Measurements from ENCODE around the gene GPR142. TPM values are rescaled to one million over a fixed set of nuclear protein-coding genes. Genes with fewer than 3 reads are reported as not detected.

GPR142 gene
- total and polyA plus RNA-seq, 4 donors = 0.05 to 0.08 TPM; not detected in 2

DNA sequence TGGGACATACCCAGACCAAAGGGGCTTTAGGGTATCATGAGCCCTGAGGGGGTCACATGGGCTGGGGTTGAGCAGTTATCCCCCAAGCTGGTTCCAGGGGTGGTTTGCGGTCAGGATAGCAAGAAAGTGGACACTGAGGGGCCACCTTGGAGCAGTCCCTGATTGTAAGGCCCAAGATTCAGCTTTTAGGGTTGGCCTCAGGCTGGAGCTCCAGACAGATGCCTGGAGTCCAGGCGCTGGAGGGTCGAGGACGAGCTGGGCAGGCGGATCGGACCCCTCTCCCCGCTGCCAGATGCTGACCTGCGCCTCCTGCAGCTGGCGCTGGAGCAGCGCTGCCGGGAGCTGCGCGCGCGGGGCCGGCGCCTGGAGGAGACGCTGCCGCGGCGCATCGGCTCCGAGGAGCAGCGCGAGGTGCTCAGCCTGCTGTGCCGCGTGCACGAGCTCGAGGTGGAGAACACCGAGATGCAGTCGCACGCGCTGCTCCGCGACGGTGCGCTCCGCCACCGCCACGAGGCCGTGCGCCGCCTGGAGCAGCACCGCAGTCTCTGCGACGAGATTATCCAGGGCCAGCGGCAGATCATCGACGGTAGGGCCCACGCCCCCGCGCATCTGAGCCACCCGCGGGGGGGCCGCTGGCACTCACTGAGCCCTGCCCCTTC, 15.6 kb upstream of the GPR142 start:
- no peak for DNase-seq (ENCODE audit: low spot score)
- WGBS = 11% methylated on average over 55 of the region's 55 CpGs

More for the DNA sequence above, 15.6 kb upstream of the GPR142 start:
- Histone ChIP-seq H3K27ac (ENCODE audit: low read depth in 1 of 2, low read length in 2 of 2) (no peak overlapping the region), H3K9ac (ENCODE audit: low read depth in 1 of 2, low read length in 2 of 2) (no peak overlapping the region), H3K4me1 (ENCODE audit: control insufficient read depth in 4 of 4, insufficient read depth in 4 of 4, low read length in 3 of 4) (peaks cover 0 to 2% (median under 1%) of the 10 kb centered on the region in 4 donors), H3K9me3 (ENCODE audit: control insufficient read depth in 4 of 4, low read length in 3 of 4) (no peaks in the 10 kb centered on the region), H3K27me3 (ENCODE audit: control insufficient read depth in 4 of 4, insufficient read depth in 4 of 4, low read length in 3 of 4) (peaks cover 4 to 9% (median 7%) of the 10 kb centered on the region in 4 donors), H3K36me3 (ENCODE audit: control insufficient read depth in 4 of 4, insufficient read depth in 3 of 4, low read depth in 1 of 4, low read length in 3 of 4) (no peaks in the 10 kb centered on the region), H3K4me3 (ENCODE audit: low read depth in 1 of 3, low read length in 3 of 3) (no peak overlapping the region)
- TF ChIP-seq, protein P1, sequence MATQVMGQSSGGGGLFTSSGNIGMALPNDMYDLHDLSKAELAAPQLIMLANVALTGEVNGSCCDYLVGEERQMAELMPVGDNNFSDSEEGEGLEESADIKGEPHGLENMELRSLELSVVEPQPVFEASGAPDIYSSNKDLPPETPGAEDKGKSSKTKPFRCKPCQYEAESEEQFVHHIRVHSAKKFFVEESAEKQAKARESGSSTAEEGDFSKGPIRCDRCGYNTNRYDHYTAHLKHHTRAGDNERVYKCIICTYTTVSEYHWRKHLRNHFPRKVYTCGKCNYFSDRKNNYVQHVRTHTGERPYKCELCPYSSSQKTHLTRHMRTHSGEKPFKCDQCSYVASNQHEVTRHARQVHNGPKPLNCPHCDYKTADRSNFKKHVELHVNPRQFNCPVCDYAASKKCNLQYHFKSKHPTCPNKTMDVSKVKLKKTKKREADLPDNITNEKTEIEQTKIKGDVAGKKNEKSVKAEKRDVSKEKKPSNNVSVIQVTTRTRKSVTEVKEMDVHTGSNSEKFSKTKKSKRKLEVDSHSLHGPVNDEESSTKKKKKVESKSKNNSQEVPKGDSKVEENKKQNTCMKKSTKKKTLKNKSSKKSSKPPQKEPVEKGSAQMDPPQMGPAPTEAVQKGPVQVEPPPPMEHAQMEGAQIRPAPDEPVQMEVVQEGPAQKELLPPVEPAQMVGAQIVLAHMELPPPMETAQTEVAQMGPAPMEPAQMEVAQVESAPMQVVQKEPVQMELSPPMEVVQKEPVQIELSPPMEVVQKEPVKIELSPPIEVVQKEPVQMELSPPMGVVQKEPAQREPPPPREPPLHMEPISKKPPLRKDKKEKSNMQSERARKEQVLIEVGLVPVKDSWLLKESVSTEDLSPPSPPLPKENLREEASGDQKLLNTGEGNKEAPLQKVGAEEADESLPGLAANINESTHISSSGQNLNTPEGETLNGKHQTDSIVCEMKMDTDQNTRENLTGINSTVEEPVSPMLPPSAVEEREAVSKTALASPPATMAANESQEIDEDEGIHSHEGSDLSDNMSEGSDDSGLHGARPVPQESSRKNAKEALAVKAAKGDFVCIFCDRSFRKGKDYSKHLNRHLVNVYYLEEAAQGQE (IDR thresholded peaks at IDR 0.05) = no peak
- TF ChIP-seq YY1 (IDR thresholded peaks at IDR 0.05) (no peak), HNF4A (conservative IDR thresholded peaks at IDR 0.05) (no peak), JUND (IDR thresholded peaks at IDR 0.05) (no peak), FOXA1 (IDR thresholded peaks at IDR 0.05) (no peak), RXRA (IDR thresholded peaks at IDR 0.05) (no peak), TAF1 (conservative IDR thresholded peaks at IDR 0.05) (no peak), NR2F2 (IDR thresholded peaks at IDR 0.05) (no peak), HNF4G (IDR thresholded peaks at IDR 0.05) (no peak), FOXA2 (IDR thresholded peaks at IDR 0.05) (no peak), EGR1 (IDR thresholded peaks at IDR 0.05; ENCODE audit: low read depth in 2 of 2) (no peak), GABPA (IDR thresholded peaks at IDR 0.05 in 1 of 2, conservative IDR thresholded peaks at IDR 0.05 in 1 of 2) (no peak), SP1 (IDR thresholded peaks at IDR 0.05) (no peak), RAD21 (IDR thresholded peaks at IDR 0.05) (no peak)
- TF ChIP-seq, protein P2, sequence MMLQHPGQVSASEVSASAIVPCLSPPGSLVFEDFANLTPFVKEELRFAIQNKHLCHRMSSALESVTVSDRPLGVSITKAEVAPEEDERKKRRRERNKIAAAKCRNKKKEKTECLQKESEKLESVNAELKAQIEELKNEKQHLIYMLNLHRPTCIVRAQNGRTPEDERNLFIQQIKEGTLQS (IDR thresholded peaks at IDR 0.05) = no peak
- TF ChIP-seq, protein P3, sequence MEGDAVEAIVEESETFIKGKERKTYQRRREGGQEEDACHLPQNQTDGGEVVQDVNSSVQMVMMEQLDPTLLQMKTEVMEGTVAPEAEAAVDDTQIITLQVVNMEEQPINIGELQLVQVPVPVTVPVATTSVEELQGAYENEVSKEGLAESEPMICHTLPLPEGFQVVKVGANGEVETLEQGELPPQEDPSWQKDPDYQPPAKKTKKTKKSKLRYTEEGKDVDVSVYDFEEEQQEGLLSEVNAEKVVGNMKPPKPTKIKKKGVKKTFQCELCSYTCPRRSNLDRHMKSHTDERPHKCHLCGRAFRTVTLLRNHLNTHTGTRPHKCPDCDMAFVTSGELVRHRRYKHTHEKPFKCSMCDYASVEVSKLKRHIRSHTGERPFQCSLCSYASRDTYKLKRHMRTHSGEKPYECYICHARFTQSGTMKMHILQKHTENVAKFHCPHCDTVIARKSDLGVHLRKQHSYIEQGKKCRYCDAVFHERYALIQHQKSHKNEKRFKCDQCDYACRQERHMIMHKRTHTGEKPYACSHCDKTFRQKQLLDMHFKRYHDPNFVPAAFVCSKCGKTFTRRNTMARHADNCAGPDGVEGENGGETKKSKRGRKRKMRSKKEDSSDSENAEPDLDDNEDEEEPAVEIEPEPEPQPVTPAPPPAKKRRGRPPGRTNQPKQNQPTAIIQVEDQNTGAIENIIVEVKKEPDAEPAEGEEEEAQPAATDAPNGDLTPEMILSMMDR (IDR thresholded peaks at IDR 0.05; ENCODE audit: low read depth, low read length, missing input control) = no peak
- TF ChIP-seq, protein P4, sequence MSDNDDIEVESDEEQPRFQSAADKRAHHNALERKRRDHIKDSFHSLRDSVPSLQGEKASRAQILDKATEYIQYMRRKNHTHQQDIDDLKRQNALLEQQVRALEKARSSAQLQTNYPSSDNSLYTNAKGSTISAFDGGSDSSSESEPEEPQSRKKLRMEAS (IDR thresholded peaks at IDR 0.05) = no peak
- TF ChIP-seq, protein P5, sequence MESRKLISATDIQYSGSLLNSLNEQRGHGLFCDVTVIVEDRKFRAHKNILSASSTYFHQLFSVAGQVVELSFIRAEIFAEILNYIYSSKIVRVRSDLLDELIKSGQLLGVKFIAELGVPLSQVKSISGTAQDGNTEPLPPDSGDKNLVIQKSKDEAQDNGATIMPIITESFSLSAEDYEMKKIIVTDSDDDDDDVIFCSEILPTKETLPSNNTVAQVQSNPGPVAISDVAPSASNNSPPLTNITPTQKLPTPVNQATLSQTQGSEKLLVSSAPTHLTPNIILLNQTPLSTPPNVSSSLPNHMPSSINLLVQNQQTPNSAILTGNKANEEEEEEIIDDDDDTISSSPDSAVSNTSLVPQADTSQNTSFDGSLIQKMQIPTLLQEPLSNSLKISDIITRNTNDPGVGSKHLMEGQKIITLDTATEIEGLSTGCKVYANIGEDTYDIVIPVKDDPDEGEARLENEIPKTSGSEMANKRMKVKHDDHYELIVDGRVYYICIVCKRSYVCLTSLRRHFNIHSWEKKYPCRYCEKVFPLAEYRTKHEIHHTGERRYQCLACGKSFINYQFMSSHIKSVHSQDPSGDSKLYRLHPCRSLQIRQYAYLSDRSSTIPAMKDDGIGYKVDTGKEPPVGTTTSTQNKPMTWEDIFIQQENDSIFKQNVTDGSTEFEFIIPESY (IDR thresholded peaks at IDR 0.05) = no peak

Measured in liver (tissue), 9 donors.